PC-3 (cell line): ENCODE results near the gene GPD1L.
"Not testable (repeated sequence)": the region's sequence is repeated elsewhere in the genome, so short reads cannot be mapped to it uniquely, and the experiment has no call there.

ENCODE experiments used
- CTCF ChIP-seq: fragments of 300-600 bp; sonication (generic); conservative IDR thresholded peaks from 2 replicates; pipeline ENCODE4 v1.5.1; 2017; ENCODE audit warnings: antibody characterized with exemption, low read depth, mild to moderate bottlenecking, low read length
- EZH2phosphoT487 ChIP-seq: fragments of 300-600 bp; sonication (generic); IDR thresholded peaks from 2 replicates; pipeline ENCODE4 v1.6.1; 2018; ENCODE audit warnings: mild to moderate bottlenecking, antibody characterized with exemption, low read length, borderline replicate concordance

GRCh38 chr3:32114546-32115386 lies 8.3 kb downstream of the GPD1L start:
- TF ChIP-seq EZH2phosphoT487, CTCF: not testable (repeated sequence)
